NB4 (cell line): ENCODE measurements around the gene ISG20.

Experiments
- DNase-seq: peaks from one replicate; pipeline ENCODE4 v3.0.0; 2010; ENCODE audit warnings: low read depth
- H3K4me3 ChIP-seq: one replicate; pipeline ENCODE4 v1.5.1; 2011; ENCODE audit warnings: mild to moderate bottlenecking, low read depth, low read length, moderate library complexity
- MAX ChIP-seq: IDR thresholded peaks from 2 replicates; pipeline ENCODE4 v1.6.1; 2011; ENCODE audit warnings: low read depth, low read length
- MYC ChIP-seq: IDR thresholded peaks from 2 replicates; pipeline ENCODE4 v1.6.1; 2011; ENCODE audit warnings: low read depth, low read length
- POLR2A ChIP-seq: IDR thresholded peaks from 2 replicates; pipeline ENCODE4 v1.6.1; 2011; ENCODE audit warnings: mild to moderate bottlenecking; ENCODE audit not compliant: insufficient read length; ENCODE audit errors: extremely low read depth
- TF ChIP-seq, protein P1 (sequence below): IDR thresholded peaks from one replicate; pipeline ENCODE4 v1.5.1; 2012; ENCODE audit warnings: low read depth, low read length

The ISG20 gene

DNA sequence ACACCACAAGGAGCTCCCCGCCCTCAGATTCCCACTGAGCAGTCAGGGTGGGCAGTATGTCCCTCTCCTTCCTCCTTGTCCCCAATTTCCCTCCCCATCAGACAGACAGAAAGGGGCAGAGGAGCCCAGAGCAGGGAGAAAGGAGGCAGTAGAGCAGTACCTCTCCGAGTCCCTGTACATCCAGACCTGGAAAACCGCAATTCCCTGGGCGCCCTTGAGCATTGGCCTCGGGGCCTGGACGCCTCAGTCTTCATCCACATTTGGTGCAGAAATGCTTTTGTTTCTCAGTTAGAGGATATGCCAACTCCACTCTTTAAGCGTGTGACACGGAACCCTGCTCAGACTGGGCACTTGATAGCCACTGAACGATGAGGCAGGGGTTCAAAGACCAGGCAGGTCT is 5.9 kb downstream of the ISG20 start:
- TF ChIP-seq MYC (no peak), MAX (no peak), POLR2A (no peak)
- TF ChIP-seq, protein P1, sequence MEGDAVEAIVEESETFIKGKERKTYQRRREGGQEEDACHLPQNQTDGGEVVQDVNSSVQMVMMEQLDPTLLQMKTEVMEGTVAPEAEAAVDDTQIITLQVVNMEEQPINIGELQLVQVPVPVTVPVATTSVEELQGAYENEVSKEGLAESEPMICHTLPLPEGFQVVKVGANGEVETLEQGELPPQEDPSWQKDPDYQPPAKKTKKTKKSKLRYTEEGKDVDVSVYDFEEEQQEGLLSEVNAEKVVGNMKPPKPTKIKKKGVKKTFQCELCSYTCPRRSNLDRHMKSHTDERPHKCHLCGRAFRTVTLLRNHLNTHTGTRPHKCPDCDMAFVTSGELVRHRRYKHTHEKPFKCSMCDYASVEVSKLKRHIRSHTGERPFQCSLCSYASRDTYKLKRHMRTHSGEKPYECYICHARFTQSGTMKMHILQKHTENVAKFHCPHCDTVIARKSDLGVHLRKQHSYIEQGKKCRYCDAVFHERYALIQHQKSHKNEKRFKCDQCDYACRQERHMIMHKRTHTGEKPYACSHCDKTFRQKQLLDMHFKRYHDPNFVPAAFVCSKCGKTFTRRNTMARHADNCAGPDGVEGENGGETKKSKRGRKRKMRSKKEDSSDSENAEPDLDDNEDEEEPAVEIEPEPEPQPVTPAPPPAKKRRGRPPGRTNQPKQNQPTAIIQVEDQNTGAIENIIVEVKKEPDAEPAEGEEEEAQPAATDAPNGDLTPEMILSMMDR, result no peak
- DNase-seq, result no peak
- H3K4me3 ChIP-seq, result no peak overlapping the region

GRCh38 chr15:88645171-88646087 is 6.6 kb downstream of the ISG20 start:
- no peak overlapping the region for H3K4me3 ChIP-seq
- no peak for DNase-seq
- TF ChIP-seq POLR2A (no peak), MAX (no peak), MYC (no peak)
- TF ChIP-seq, protein P1, result no peak

DNA sequence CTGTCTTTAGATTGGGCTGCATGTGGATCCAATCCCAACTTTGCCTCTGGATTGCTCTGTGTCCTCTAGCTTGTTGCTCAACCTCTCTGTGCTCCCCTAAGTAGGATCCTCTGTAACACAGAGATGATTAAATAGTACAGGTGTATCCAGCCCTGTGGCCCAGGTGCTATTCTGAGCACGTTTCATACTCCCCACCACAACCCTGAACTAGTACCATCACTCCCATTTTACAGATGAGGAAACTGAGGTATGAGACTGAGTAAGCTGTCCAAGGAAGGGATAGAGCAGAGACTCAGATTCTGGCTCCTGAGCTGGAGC is 7.2 kb downstream of the ISG20 start:
- DNase-seq, result no peak
- no peak overlapping the region for H3K4me3 ChIP-seq
- TF ChIP-seq POLR2A, result no peak
- no peak for TF ChIP-seq MAX
- TF ChIP-seq, protein P1, result no peak
- no peak for TF ChIP-seq MYC

- DNase-seq, result no peak
These were observed 8.1 kb downstream of the ISG20 start for GRCh38 chr15:88646951-88647350.

GRCh38 chr15:88647351-88648105 is 8.7 kb downstream of the ISG20 start:
- DNase-seq, result no peak
- no peak overlapping the region for H3K4me3 ChIP-seq
- TF ChIP-seq MAX, result no peak

More at GRCh38 chr15:88646951-88647350, 8.1 kb downstream of the ISG20 start:
- TF ChIP-seq POLR2A (no peak), MAX (no peak), MYC (no peak)
- TF ChIP-seq, protein P1, result no peak
- H3K4me3 ChIP-seq, result no peak overlapping the region

- DNase-seq, result no peak
- TF ChIP-seq MAX, result no peak
- no peak for TF ChIP-seq POLR2A
- H3K4me3 ChIP-seq, result no peak overlapping the region
These were observed 9.8 kb downstream of the ISG20 start for GRCh38 chr15:88648357-88649214.
